ENCODE measurements around the gene PERM1.

The PERM1 gene

DNA sequence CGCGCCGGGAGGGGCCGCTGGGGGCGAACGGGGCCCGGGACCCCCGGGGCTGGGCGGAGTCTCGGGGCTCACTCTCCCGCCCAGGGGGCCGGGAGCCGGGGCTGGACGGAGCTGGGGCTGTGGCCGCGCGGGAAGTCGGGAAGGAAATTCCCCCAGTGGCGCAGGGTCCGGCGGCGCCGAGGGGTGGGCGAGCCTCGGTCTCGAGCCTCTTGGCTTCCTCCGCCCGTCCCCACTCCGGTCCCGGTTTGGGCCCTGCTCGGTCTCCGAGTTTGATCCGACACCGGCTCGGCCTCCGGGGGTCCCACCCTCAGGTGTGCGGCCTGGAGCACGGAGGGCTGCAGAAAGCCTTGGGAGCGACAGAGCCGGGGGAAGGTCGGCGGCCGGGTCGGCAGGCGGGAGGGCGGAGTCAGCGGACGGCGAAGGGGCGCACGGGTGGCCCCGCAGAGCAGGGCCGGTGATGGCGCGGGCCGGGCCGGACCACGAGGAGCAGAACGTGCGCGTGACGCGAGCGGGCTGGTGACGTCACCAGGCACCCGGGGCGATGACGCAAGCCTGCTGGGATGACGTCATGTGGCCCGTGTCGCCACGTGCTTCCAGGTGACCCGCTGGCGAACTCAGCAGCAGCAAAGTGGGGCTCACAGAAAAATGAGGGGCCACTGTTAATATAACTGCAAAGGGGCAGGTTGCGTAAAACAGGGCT is 18.6 kb upstream of the PERM1 start:
- H3K79me2 ChIP-seq (ENCODE audit: insufficient read depth, low read length) = peaks cover 19% of the 10 kb centered on the region; the same call in 1 of the 2 replicates
- peak overlapping the region; percentile 81 for H3K9ac ChIP-seq (ENCODE audit: low read depth, low read length, poor library complexity, severe bottlenecking)
- H3K27me3 ChIP-seq (ENCODE audit: insufficient read depth, low read length, poor library complexity, severe bottlenecking) = no peaks in the 10 kb centered on the region
- TF ChIP-seq, protein P1, sequence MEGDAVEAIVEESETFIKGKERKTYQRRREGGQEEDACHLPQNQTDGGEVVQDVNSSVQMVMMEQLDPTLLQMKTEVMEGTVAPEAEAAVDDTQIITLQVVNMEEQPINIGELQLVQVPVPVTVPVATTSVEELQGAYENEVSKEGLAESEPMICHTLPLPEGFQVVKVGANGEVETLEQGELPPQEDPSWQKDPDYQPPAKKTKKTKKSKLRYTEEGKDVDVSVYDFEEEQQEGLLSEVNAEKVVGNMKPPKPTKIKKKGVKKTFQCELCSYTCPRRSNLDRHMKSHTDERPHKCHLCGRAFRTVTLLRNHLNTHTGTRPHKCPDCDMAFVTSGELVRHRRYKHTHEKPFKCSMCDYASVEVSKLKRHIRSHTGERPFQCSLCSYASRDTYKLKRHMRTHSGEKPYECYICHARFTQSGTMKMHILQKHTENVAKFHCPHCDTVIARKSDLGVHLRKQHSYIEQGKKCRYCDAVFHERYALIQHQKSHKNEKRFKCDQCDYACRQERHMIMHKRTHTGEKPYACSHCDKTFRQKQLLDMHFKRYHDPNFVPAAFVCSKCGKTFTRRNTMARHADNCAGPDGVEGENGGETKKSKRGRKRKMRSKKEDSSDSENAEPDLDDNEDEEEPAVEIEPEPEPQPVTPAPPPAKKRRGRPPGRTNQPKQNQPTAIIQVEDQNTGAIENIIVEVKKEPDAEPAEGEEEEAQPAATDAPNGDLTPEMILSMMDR (conservative IDR thresholded peaks at IDR 0.05; ENCODE audit: low read length) = no peak
- no peak for TF ChIP-seq EZH2phosphoT487 (IDR thresholded peaks at IDR 0.05; ENCODE audit: borderline replicate concordance)
- no peaks in the 10 kb centered on the region for H3F3A ChIP-seq (ENCODE audit: low read depth)
- H4K20me1 ChIP-seq (ENCODE audit: insufficient read depth, low read length, poor library complexity, severe bottlenecking) = peaks cover 17% of the 10 kb centered on the region
- peak overlapping the region; percentile 98 for H3K4me2 ChIP-seq (ENCODE audit: low read depth, low read length, poor library complexity, severe bottlenecking)
- no peaks in the 10 kb centered on the region for H3K36me3 ChIP-seq (ENCODE audit: insufficient read depth, low read length)
- H3K9me3 ChIP-seq (ENCODE audit: insufficient read depth, low read depth, low read length) = no peaks in the 10 kb centered on the region
- no peaks in the 10 kb centered on the region for H3K9me2 ChIP-seq (replicated peaks; ENCODE audit: low read depth, low read length)
- H3K4me3 ChIP-seq (ENCODE audit: low read length, poor library complexity, severe bottlenecking) = peak overlapping the region; percentile 85
- peak overlapping the region; percentile 95 for H2AFZ ChIP-seq (ENCODE audit: low read length)
- H3K4me1 ChIP-seq (ENCODE audit: insufficient read depth, low read length, poor library complexity, severe bottlenecking) = peaks cover 55% of the 10 kb centered on the region

DNA sequence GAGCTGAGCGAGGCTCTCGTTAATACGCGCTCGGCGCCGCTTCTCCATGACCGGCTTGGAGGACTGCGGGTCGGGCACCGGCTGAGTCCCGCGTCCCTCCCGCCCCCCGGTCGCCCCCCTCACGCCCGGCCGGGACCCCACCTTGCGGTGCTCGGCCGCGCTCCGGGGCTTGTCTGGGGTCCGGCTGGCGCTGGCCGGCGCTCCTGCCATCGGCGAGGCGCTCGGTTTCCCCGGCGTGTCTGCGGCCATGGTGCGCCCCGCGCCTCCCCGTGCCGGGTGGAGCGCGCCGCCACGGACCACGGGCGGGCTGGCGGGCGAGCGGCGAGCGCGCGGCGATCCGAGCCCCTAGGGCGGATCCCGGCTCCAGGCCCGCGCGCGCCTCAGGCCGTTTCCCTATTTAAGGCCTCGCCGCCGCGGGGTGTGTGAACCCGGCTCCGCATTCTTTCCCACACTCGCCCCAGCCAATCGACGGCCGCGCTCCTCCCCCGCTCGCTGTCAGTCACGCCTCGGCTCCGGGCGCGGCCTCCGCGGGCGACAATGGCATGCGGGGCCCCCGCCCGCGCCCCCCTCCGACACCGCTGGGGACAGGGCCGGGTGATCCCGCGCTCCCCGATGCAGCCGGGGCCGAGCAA is 17.9 kb upstream of the PERM1 start, which contains the start of gene HES4:
Gene HES4, minus strand, starts transcription at position 373 of the 632 bp plus-strand sequence. Its CDS starts 124 bp downstream, at position 249.
- Histone ChIP-seq H3K4me3 (ENCODE audit: low read length, poor library complexity, severe bottlenecking) (peak within 1 kb of the TSS; percentile 85), H3K9me2 (replicated peaks; ENCODE audit: low read depth, low read length) (no peaks in the 10 kb centered on the region), H2AFZ (ENCODE audit: low read length) (peak within 1 kb of the TSS; percentile 95), H3K79me2 (ENCODE audit: insufficient read depth, low read length) (peaks cover 19% of the 10 kb centered on the region; the same call in 1 of the 2 replicates), H3K4me2 (ENCODE audit: low read depth, low read length, poor library complexity, severe bottlenecking) (peak within 1 kb of the TSS; percentile 98), H3K36me3 (ENCODE audit: insufficient read depth, low read length) (no peaks in the 10 kb centered on the region), H4K20me1 (ENCODE audit: insufficient read depth, low read length, poor library complexity, severe bottlenecking) (peaks cover 17% of the 10 kb centered on the region), H3K9me3 (ENCODE audit: insufficient read depth, low read depth, low read length) (no peaks in the 10 kb centered on the region), H3K27me3 (ENCODE audit: insufficient read depth, low read length, poor library complexity, severe bottlenecking) (no peaks in the 10 kb centered on the region), H3K9ac (ENCODE audit: low read depth, low read length, poor library complexity, severe bottlenecking) (peak within 1 kb of the TSS; percentile 81), H3K4me1 (ENCODE audit: insufficient read depth, low read length, poor library complexity, severe bottlenecking) (peaks cover 49% of the 10 kb centered on the region), H3F3A (ENCODE audit: low read depth) (no peaks in the 10 kb centered on the region)
- TF ChIP-seq, protein P1 (conservative IDR thresholded peaks at IDR 0.05; ENCODE audit: low read length) = no peak
- TF ChIP-seq EZH2phosphoT487 (IDR thresholded peaks at IDR 0.05; ENCODE audit: borderline replicate concordance) = no peak

DNA sequence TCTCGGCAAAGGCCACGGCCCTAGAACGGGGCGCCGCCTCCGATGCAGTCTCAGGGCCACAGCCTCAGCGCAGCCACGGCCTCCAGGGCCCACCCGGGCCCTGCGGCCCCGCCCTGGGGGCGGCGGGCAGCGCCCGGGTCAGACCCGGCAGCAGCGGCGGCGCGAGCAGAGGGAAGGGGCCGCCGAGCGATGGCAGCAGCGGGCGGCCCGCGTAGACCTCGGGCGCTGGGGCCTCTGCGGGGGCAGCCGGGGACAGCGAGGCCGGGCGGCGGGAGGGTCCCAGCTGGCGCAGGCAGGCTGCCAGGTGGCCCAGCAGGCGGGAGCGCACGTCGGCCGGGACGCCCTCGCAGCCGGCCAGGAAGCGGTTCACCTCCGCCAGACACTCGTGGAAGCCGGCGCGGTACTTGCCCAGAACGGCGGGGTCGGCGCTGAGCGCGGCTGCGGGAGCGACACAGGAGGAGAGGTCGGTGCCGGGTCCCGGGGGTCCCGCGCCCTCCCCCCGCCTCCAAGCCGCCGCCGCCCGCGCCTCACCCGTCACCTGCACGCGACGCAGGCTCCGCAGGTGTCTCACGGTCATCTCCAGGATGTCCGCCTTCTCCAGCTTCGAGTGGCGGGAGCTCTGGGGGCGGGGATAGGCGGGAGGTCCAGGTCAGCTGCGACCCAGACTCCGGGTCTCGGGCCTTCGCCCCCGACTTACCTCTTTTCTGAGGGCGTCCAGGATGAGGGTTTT is 17.3 kb upstream of the PERM1 start:
- Histone ChIP-seq H3K9me2 (replicated peaks; ENCODE audit: low read depth, low read length) (no peaks in the 10 kb centered on the region), H3K27me3 (ENCODE audit: insufficient read depth, low read length, poor library complexity, severe bottlenecking) (no peaks in the 10 kb centered on the region), H3F3A (ENCODE audit: low read depth) (no peaks in the 10 kb centered on the region)

More for the DNA sequence above, 17.3 kb upstream of the PERM1 start:
- Histone ChIP-seq H3K36me3 (ENCODE audit: insufficient read depth, low read length) (no peaks in the 10 kb centered on the region), H3K9me3 (ENCODE audit: insufficient read depth, low read depth, low read length) (no peaks in the 10 kb centered on the region), H3K4me3 (ENCODE audit: low read length, poor library complexity, severe bottlenecking) (peak overlapping the region; percentile 85), H3K4me1 (ENCODE audit: insufficient read depth, low read length, poor library complexity, severe bottlenecking) (peaks cover 42% of the 10 kb centered on the region), H4K20me1 (ENCODE audit: insufficient read depth, low read length, poor library complexity, severe bottlenecking) (peaks cover 17% of the 10 kb centered on the region), H3K4me2 (ENCODE audit: low read depth, low read length, poor library complexity, severe bottlenecking) (peak overlapping the region; percentile 98), H2AFZ (ENCODE audit: low read length) (peak overlapping the region; percentile 65), H3K9ac (ENCODE audit: low read depth, low read length, poor library complexity, severe bottlenecking) (peak overlapping the region; percentile 75), H3K79me2 (ENCODE audit: insufficient read depth, low read length) (peaks cover 17% of the 10 kb centered on the region; the same call in 1 of the 2 replicates)
- TF ChIP-seq, protein P1 (conservative IDR thresholded peaks at IDR 0.05; ENCODE audit: low read length) = no peak
- TF ChIP-seq EZH2phosphoT487 (IDR thresholded peaks at IDR 0.05; ENCODE audit: borderline replicate concordance) = no peak

Measured in Loucy (cell line).